ENCODE measurements around the gene TNS3.

GRCh38 chr7:47313564-47313963 is 268.3 kb downstream of the TNS3 start:
- TF ChIP-seq CTCF (IDR thresholded peaks at IDR 0.05; ENCODE audit: low read length) (no peak), EZH2phosphoT487 (IDR thresholded peaks at IDR 0.05; ENCODE audit: low read length) (no peak)
